DND-41 (cell line): ENCODE measurements around the gene PTPRJ.

Source experiments
- EZH2 ChIP-seq: IDR thresholded peaks from 3 replicates; pipeline ENCODE4 v1.6.1; 2012; ENCODE audit warnings: borderline replicate concordance, low read depth, mild to moderate bottlenecking, moderate library complexity, low read length, inconsistent platforms; ENCODE audit not compliant: severe bottlenecking
- TF ChIP-seq, protein P1 (sequence below): IDR thresholded peaks from 2 replicates; pipeline ENCODE4 v1.5.1; 2012; ENCODE audit warnings: borderline replicate concordance, low read length, moderate library complexity, mild to moderate bottlenecking; ENCODE audit not compliant: poor library complexity, severe bottlenecking; ENCODE audit errors: extremely low read depth

DNA sequence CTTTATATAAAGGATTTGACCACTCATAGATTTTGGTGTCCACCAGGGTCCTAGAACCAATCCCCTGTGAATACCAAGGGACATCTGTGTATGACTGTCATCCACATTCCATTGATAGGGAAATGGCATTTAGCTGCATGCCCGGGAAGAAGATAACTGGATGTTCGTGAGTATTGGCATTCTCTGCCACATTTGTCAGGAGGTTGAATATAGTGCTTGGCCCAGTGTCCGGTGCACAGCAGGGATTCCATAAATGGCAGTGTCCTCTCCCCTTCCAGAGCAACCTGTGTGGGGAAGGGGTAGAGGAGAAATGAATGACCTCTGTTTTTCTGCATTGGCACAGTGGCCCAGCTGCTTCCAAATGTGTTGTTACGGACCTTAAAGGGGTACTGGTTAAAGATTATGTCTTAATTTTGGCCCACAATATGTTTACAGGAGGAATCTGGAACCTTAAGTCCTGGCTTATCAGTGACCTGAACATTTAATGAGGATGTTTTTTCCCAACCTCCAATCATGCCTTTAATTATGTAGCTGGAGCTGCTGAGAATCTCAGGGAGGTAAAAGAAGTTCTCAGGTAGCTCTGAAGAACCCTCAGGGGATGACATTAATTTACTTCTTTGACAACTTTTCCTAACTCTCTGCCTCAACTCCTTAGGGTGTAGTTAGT, 202.6 kb downstream of the PTPRJ start:
- no peak for TF ChIP-seq EZH2
- TF ChIP-seq, protein P1, sequence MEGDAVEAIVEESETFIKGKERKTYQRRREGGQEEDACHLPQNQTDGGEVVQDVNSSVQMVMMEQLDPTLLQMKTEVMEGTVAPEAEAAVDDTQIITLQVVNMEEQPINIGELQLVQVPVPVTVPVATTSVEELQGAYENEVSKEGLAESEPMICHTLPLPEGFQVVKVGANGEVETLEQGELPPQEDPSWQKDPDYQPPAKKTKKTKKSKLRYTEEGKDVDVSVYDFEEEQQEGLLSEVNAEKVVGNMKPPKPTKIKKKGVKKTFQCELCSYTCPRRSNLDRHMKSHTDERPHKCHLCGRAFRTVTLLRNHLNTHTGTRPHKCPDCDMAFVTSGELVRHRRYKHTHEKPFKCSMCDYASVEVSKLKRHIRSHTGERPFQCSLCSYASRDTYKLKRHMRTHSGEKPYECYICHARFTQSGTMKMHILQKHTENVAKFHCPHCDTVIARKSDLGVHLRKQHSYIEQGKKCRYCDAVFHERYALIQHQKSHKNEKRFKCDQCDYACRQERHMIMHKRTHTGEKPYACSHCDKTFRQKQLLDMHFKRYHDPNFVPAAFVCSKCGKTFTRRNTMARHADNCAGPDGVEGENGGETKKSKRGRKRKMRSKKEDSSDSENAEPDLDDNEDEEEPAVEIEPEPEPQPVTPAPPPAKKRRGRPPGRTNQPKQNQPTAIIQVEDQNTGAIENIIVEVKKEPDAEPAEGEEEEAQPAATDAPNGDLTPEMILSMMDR: no peak
